ENCODE measurements around the gene SIRT4.

DNA sequence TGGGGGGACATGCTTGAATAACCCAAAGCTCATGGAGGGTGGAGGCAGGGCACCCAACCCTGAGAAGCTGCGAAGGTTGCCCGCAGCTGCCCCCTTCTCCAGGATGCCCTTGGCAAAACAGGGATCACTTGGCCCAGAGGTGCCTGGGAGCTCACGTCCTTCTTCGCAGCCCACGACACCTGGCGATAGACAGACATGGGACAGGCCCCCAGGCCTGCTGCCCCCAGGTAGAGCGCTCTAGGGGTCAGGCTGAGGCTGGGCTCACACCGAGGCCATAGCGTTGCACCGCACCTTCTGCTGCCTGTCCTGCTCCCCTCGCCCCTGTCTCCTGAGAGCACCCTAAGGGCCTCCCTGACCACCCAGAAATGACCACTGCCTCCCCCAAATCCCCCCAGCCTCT is 45.6 kb downstream of the SIRT4 start:
- no peak for TF ChIP-seq EZH2 (IDR thresholded peaks at IDR 0.05)
- TF ChIP-seq RAD21 (IDR thresholded peaks at IDR 0.05; ENCODE audit: low read depth), result no peak

Data from HCT116 (cell line).